ENCODE results near the gene FILIP1. TPM values are rescaled to one million over a fixed set of nuclear protein-coding genes. Genes with fewer than 3 reads are reported as not detected.

FILIP1 gene
- total and polyA plus RNA-seq, 2 donors from 2014 or later = 0.80 to 4.6 TPM

- FAIRE-seq (no peak), DNase-seq (no peak)
- Histone ChIP-seq H3K4me3 (ENCODE audit: low read length in 3 of 3) (no peak overlapping the region), H3K4me1 (ENCODE audit: control insufficient read depth in 2 of 3, insufficient read depth in 2 of 3, low read depth in 1 of 3, low read length in 3 of 3) (no peaks in the 10 kb centered on the region), H3K9ac (ENCODE audit: low read length in 3 of 3) (no peak overlapping the region), H3K9me3 (ENCODE audit: control insufficient read depth in 2 of 3, insufficient read depth in 1 of 3, low read length in 3 of 3) (no peaks in the 10 kb centered on the region), H3K27me3 (ENCODE audit: control insufficient read depth, insufficient read depth, low read length) (no peaks in the 10 kb centered on the region), H3K36me3 (ENCODE audit: control insufficient read depth in 2 of 3, insufficient read depth in 3 of 3, low read length in 3 of 3) (no peaks in the 10 kb centered on the region), H3K27ac (ENCODE audit: low read depth in 2 of 2, low read length in 2 of 2) (no peak overlapping the region)
- intact Hi-C loops (cut with DNase I) = no loop called here
- no peak for TF ChIP-seq CTCF (IDR thresholded peaks at IDR 0.05; ENCODE audit: borderline replicate concordance, extremely low read depth, insufficient read depth)
These were observed 117.1 kb downstream of the FILIP1 start for GRCh38 chr6:75376347-75377024.

- Histone ChIP-seq H3K27ac (ENCODE audit: low read depth in 2 of 2, low read length in 2 of 2) (no peak overlapping the region), H3K4me1 (ENCODE audit: control insufficient read depth in 2 of 3, insufficient read depth in 2 of 3, low read depth in 1 of 3, low read length in 3 of 3) (no peaks in the 10 kb centered on the region), H3K27me3 (ENCODE audit: control insufficient read depth, insufficient read depth, low read length) (no peaks in the 10 kb centered on the region), H3K36me3 (ENCODE audit: control insufficient read depth in 2 of 3, insufficient read depth in 3 of 3, low read length in 3 of 3) (no peaks in the 10 kb centered on the region), H3K4me3 (ENCODE audit: low read length in 3 of 3) (no peak overlapping the region), H3K9me3 (ENCODE audit: control insufficient read depth in 2 of 3, insufficient read depth in 1 of 3, low read length in 3 of 3) (no peaks in the 10 kb centered on the region), H3K9ac (ENCODE audit: low read length in 3 of 3) (no peak overlapping the region)
- DNase-seq (no peak), FAIRE-seq (no peak)
- intact Hi-C loops (cut with DNase I) = no loop called here
- TF ChIP-seq CTCF (IDR thresholded peaks at IDR 0.05; ENCODE audit: borderline replicate concordance, extremely low read depth, insufficient read depth) = no peak
These were observed 118.6 kb downstream of the FILIP1 start for GRCh38 chr6:75374961-75375400.

- FAIRE-seq = no peak
- intact Hi-C loops (cut with DNase I) = no loop called here
- Histone ChIP-seq H3K27ac (ENCODE audit: low read depth in 2 of 2, low read length in 2 of 2) (no peak overlapping the region), H3K9me3 (ENCODE audit: control insufficient read depth in 2 of 3, insufficient read depth in 1 of 3, low read length in 3 of 3) (no peaks in the 10 kb centered on the region), H3K9ac (ENCODE audit: low read length in 3 of 3) (no peak overlapping the region), H3K36me3 (ENCODE audit: control insufficient read depth in 2 of 3, insufficient read depth in 3 of 3, low read length in 3 of 3) (no peaks in the 10 kb centered on the region), H3K4me3 (ENCODE audit: low read length in 3 of 3) (no peak overlapping the region), H3K4me1 (ENCODE audit: control insufficient read depth in 2 of 3, insufficient read depth in 2 of 3, low read depth in 1 of 3, low read length in 3 of 3) (no peaks in the 10 kb centered on the region), H3K27me3 (ENCODE audit: control insufficient read depth, insufficient read depth, low read length) (no peaks in the 10 kb centered on the region)
- DNase-seq = no peak
- TF ChIP-seq CTCF (IDR thresholded peaks at IDR 0.05; ENCODE audit: borderline replicate concordance, extremely low read depth, insufficient read depth) = no peak
These were observed 120.7 kb downstream of the FILIP1 start for GRCh38 chr6:75372884-75373283.

- FAIRE-seq (no peak), DNase-seq (no peak)
- intact Hi-C loops (cut with DNase I) = no loop called here
- Histone ChIP-seq H3K36me3 (ENCODE audit: control insufficient read depth in 2 of 3, insufficient read depth in 3 of 3, low read length in 3 of 3) (no peaks in the 10 kb centered on the region), H3K4me1 (ENCODE audit: control insufficient read depth in 2 of 3, insufficient read depth in 2 of 3, low read depth in 1 of 3, low read length in 3 of 3) (no peaks in the 10 kb centered on the region), H3K9me3 (ENCODE audit: control insufficient read depth in 2 of 3, insufficient read depth in 1 of 3, low read length in 3 of 3) (no peaks in the 10 kb centered on the region), H3K27ac (ENCODE audit: low read depth in 2 of 2, low read length in 2 of 2) (no peak overlapping the region), H3K27me3 (ENCODE audit: control insufficient read depth, insufficient read depth, low read length) (no peaks in the 10 kb centered on the region), H3K4me3 (ENCODE audit: low read length in 3 of 3) (no peak overlapping the region), H3K9ac (ENCODE audit: low read length in 3 of 3) (no peak overlapping the region)
- no peak for TF ChIP-seq CTCF (IDR thresholded peaks at IDR 0.05; ENCODE audit: borderline replicate concordance, extremely low read depth, insufficient read depth)
These were observed 123.6 kb downstream of the FILIP1 start for GRCh38 chr6:75370011-75370410.

Measured in kidney (tissue), 14 donors.